Cerebellar cortex (tissue), 1 donor: ENCODE measurements around the gene WNT2B.

ENCODE experiments used
- DNase-seq: peaks from one replicate; pipeline ENCODE4 v3.0.0-alpha.2; 2015; ENCODE audit warnings: low spot score

The WNT2B gene

GRCh38 chr1:112575154-112575804, 66.5 kb downstream of the WNT2B start:
- no peak for DNase-seq

GRCh38 chr1:112576240-112576639, 67.5 kb downstream of the WNT2B start:
- no peak for DNase-seq
